PC-9 (cell line): ENCODE measurements around the gene RAB35.

Experiments
- EZH2 ChIP-seq: fragments of 200-600 bp; sonication (generic); IDR thresholded peaks from 2 replicates; pipeline ENCODE4 v1.8.0; 2017; ENCODE audit warnings: antibody characterized with exemption, low read depth
- TF ChIP-seq, protein P1 (sequence below): fragments of 200-600 bp; sonication (generic); conservative IDR thresholded peaks from 2 replicates; pipeline ENCODE4 v1.6.1; 2017; ENCODE audit warnings: mixed run types, antibody characterized with exemption, mild to moderate bottlenecking, moderate library complexity

DNA sequence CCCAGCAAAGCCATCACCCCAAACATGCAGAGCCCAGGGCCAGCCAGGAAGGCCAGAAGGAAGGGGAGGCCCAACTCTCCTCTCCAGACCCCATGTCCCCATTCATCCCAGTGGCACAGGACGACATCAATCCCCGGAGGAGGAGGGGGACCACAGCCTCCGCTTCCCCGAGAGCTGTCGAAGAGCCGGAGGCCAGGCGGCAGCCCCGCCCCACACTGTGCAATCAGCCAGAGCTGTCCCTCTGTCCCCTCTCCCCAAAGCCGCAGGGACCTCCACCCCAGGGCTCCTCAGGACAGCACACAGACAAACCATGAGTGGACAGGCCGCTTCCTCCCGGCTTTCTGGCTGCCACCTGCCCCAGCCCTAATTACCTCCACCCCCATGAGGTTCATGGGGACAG, 16.8 kb downstream of the RAB35 start:
- TF ChIP-seq, protein P1, sequence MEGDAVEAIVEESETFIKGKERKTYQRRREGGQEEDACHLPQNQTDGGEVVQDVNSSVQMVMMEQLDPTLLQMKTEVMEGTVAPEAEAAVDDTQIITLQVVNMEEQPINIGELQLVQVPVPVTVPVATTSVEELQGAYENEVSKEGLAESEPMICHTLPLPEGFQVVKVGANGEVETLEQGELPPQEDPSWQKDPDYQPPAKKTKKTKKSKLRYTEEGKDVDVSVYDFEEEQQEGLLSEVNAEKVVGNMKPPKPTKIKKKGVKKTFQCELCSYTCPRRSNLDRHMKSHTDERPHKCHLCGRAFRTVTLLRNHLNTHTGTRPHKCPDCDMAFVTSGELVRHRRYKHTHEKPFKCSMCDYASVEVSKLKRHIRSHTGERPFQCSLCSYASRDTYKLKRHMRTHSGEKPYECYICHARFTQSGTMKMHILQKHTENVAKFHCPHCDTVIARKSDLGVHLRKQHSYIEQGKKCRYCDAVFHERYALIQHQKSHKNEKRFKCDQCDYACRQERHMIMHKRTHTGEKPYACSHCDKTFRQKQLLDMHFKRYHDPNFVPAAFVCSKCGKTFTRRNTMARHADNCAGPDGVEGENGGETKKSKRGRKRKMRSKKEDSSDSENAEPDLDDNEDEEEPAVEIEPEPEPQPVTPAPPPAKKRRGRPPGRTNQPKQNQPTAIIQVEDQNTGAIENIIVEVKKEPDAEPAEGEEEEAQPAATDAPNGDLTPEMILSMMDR: no peak
- TF ChIP-seq EZH2: no peak
